Adrenal gland (tissue), 5 donors: ENCODE data around the gene TP53I11.

Experiments
- CTCF ChIP-seq, 6 experiments: fragments of 450-650 bp in 4 of 6; fragments of 200-600 bp in 2 of 6; sonication (generic) in 1 of 6; IDR thresholded peaks; 1 replicate in 5 of 6; 2 replicates in 1 of 6; pipeline versions ENCODE4 v1.5.1 to v1.8.0; 2016 to 2021; ENCODE audit warnings: antibody characterized with exemption in 6 of 6, mild to moderate bottlenecking in 2 of 6, moderate library complexity in 1 of 6
- POLR2A ChIP-seq, 2 donors: fragments of 450-650 bp; IDR thresholded peaks; one replicate each; pipeline ENCODE4 v1.6.1; 2017; ENCODE audit warnings: antibody characterized with exemption in 2 of 2, mild to moderate bottlenecking in 2 of 2, moderate library complexity in 1 of 2
- donor health status: DM: no; HTN: no; CAD: no.

GRCh38 chr11:44885065-44885810, 65.4 kb downstream of the TP53I11 start:
- TF ChIP-seq CTCF (IDR thresholded peaks at IDR 0.05) (no peak), POLR2A (IDR thresholded peaks at IDR 0.05) (no peak)
